Stimulated activated CD8-positive, alpha-beta memory T cell treated with anti-CD3 and anti-CD28 coated beads, Interleukin-2, amount 100 ng/mL, for 1 hour (primary cell): Measurements from ENCODE around the gene ARL2BP.

Experiments
- DNase-seq, 2 donors: peaks; one replicate each; pipeline ENCODE4 v3.0.0-alpha.2; 2020; ENCODE audit warnings: low read depth in 2 of 2

ARL2BP gene

DNA sequence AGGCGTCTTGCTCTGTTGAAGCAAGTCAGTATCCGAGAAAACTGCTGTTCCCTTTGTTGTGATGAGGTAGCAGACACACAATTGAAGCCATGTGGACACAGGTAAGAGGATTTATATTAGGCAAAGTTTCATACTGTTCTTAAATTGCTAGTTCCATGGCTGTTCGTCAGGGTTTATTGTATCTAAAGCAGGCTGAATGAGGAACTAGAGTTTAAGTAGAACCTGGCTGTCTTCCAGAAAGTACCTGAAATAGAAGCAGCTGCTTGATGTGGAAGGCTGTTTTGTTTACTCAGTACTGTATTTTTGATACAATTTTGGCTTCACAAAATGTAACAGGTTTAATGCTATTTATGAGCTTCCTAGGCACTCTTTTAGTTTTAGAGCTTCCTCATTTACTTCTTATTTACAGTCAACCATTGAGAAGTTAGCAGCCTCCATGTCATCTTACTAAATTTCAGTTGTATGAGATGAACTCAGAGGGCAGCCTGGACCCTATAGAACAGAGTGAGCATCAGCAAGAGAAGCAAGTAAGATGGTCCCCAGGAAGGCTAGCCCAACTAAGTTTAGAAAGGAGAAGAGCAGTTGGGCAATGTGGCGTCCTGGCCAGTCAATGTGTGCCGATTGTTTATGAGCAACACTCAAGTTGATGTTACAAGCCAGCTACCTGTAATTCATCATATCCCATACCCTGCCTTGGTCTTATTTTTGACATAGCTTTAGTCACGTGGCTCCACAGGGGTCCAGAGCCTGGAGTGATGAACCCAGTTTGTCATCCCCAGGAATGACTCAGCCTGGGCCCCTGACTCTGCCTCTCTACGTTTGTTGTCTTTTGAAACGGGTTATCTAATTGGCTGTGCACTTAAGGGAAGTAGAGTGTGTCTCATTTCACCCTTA lies 9.7 kb upstream of the ARL2BP start:
- no peak for DNase-seq

DNA sequence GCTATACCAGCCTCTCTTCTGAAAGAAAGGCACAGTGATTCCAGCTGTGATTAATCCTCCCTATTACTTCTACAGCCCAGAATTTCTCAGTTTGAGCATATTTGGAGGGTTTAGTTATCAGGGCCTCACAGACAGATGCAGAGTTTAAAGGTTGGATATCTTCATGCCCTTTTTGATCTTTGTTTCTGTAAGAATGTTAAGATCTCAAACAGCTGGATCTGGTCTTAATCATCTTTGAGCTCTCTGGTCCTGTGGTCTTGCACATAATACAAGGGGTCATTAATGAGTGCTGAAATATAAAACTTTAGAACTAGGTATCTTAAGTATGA lies 9.1 kb upstream of the ARL2BP start:
- no peak for DNase-seq

GRCh38 chr16:57238682-57239081 lies 6.4 kb upstream of the ARL2BP start:
- DNase-seq: no peak

GRCh38 chr16:57239107-57239506 lies 6.0 kb upstream of the ARL2BP start:
- DNase-seq: no peak

DNA sequence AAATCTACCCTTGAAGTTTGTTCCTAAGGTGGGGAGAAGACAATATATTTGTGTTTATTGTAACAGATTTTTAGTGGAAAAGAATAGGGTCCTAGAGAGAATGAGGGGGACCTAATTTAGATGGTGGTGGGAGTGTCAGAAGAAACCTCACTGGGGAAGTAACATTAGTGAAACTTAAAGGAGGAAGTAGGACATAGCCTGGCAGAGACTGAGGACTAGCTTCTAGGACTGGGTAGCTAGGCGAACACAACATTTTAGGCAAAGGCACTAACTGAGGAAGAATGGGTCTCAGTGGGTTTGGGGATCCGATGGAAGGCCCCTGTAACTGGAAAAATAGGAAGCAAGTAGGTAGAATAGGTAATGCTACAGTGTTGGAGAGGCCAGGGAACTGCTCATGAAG lies 4.2 kb upstream of the ARL2BP start:
- no peak for DNase-seq

DNA sequence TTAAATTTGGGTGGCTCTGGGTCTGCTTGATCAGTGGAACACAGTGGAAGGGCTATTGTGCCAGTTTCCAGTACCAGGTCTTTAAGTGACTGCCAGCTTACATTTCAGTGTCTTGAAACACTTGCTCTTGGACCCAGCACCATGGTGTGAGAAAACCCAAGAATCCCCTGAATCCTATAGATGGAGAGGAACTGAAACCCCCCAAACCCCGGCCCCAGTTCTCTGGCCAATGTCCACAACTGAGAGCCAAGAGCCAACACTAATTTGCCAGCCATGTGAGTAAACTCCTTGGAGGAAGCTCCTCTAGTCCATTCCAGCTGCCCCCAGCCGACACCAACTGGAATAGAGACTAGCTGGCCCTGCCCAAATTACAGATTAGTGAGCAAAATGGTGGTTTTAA lies 2.4 kb upstream of the ARL2BP start:
- no peak for DNase-seq

DNA sequence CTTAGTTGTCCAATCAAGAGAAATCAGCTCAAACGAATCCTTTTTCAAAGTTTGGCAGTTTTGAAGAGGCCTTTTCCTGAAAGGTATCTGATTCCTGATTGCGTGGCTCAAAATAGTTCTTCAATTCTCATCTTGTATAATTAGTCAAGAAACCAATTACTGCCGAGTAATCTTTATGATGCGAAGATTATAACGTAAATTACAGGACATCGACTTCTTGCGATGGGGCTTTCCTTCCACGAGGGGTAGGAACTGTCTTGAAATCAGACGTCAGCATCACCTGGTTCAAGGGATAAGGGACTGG lies 644 bp upstream of the ARL2BP start:
- DNase-seq: no peak

GRCh38 chr16:57245472-57246113 lies 534 bp downstream of the ARL2BP start:
- no peak for DNase-seq

- DNase-seq: no peak
Measured at GRCh38 chr16:57251352-57251751, 6.3 kb downstream of the ARL2BP start.

DNA sequence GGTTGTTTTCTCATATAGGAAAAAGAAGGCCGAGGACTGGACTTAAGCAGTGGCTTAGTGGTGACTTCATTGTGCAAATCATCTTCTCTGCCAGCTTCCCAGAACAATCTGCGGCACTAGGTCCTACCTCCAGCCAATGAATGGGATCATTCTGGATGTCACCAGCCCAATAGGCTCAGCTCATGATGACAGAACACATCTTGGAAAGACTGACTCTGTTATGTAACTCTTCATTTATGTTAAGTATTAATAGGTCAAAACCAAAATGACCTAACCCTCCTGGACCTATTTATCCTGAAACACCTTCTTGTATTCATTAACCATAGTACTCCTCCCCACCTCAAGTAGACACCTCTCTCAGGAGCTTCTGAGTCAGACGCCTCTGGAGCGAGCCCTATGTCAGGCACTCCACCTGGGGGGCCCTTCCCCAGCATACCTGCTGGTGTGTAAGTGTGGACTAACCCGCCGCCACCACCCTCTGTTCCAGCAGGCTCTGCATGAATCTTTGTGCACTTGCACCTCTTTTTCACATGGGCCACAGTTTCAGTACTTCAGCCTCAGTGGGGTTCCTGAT lies 7.2 kb downstream of the ARL2BP start:
- DNase-seq: no peak

DNA sequence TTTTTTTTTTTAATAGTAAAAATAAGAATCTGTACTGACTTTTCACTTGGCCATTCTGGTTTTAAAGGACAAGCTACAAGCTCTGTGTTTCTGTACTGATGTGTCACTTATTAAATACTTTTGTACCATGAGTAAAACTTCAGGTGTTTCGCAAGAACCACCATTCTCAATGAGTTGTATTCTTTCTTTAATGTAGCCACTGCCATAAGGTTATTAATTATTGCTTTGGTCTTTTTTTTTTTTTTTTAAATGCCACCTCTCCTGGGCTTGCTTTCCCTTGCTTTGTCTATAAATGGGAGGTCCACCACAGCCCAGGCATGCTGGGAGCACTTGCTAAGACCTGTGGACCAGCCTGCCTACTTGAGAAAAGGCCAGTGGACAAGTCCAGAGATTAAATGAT lies 8.4 kb downstream of the ARL2BP start:
- no peak for DNase-seq

- DNase-seq: no peak
Measured at GRCh38 chr16:57255686-57256415, 10.8 kb downstream of the ARL2BP start.

- no peak for DNase-seq
Measured at GRCh38 chr16:57256601-57257395, 11.7 kb downstream of the ARL2BP start.

DNA sequence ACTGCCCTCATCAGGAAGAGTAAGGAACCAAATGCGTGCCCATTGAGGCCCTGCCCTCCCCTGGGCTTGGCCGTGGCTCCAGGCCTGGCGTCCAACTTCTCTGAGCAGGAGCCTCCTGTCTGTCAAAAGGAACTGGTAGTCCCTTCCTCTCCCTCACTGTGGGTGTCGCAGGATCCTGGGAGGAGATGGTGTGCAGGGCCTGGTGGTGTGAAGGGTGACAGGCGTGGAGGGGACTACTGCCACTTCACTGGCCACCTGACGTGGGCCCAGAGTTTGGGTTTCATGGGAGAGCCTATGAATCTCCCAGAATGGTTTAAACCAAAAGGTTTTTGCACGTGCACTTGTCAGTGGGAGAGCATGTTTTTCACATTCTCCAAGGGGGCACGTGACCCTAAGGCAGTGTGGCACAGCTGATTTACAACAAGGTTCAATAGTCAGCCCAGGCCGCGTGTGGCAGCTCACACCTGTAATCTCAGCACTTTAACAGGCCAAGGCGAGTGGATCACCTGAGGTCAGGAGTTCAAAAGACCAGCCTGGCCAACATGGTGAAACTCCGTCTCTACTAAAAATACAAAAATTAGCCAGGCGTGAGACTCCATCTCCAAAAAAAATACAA lies 12.5 kb downstream of the ARL2BP start:
- DNase-seq: no peak

- no peak for DNase-seq
Measured at GRCh38 chr16:57258226-57258909, 13.3 kb downstream of the ARL2BP start.

DNA sequence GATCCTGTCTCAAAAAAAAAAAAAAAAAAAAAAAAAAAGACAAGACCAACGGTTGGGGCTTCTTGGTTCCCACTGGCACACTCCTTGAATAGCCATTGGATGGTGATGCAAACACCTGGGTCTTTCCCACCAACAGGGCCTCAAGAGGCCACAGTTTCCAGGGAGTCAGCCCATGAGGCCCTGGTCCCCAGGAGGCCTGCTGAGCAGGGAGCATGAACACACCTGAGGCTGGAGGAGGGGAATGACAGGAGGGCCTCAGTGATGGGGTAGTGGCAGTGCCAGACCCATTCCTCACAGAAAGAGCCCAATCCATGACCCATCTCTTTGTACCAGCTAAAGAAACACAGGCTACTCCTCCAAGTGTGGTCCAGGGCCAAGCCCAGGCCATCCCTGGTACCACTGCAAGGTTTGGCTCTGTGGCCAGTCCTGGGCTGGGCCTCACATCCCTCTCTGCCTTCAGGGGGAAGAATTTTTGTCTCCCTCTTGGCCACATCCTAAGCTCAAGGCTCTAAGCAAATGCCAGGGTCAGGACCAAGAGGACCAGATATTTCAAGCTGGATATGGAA lies 13.9 kb downstream of the ARL2BP start:
- DNase-seq: no peak

DNA sequence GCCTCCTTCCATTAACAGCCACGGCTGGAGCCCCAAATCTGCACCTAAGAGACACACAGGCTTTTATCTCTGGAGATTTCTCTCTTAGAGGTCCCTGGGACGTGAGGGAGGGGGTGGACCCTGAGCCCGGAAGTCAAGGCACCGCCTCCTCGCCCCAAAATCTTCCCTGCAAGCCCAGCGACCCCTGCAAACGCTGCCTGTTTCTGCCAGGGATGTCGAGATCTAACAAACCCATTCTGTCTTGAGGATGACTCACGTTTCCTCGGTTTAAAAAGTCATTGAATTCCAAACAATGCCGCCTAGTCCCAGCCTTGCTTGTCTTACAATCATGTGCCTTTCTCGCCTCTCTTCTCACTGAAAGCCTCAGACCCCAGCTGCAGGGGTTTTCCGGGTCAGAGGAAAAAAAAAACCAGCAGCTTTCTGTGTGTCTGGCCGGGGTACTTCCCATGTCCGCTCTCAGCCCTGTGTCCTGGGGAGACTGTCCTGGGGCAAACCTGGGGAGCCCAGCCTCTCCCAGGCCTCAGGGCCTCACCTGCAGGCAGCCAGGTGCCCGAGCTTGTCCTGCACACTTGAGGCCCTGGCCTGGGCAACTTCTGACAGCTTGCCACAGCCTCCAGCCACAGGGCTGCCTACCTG lies 15.4 kb downstream of the ARL2BP start:
- DNase-seq: no peak

DNA sequence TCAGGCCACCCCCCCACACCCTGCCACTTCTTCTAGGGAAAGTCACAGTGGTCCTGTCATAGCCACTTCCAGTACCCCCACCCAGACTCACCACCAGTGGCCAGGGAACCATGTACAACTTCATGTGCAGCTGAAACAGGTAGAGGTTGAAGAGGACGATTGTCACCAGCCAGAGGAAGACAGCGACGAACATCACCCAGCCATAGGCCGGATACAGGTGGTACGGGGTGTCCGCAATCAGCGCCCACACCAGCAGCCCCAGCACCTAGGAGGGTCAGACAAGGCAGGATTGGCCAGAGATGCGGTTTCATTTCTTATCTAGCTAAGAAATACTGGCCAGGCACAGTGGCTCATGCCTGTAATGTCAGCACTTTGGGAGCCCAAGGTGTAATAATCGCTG lies 16.7 kb downstream of the ARL2BP start:
- DNase-seq: no peak

GRCh38 chr16:57262841-57263540 lies 17.9 kb downstream of the ARL2BP start:
- DNase-seq: no peak
